ENCODE measurements around the gene TRIL.

TRIL gene

GRCh38 chr7:28937619-28938018 is 20.5 kb downstream of the TRIL start:
- no peak for DNase-seq

GRCh38 chr7:28937103-28937502 is 21.0 kb downstream of the TRIL start:
- DNase-seq: no peak

- no peak for DNase-seq
These were observed 24.2 kb downstream of the TRIL start for GRCh38 chr7:28933846-28934320.

- no peak for DNase-seq
These were observed 26.6 kb downstream of the TRIL start for GRCh38 chr7:28931565-28931964.

- peak; percentile 56 for DNase-seq
These were observed 31.1 kb downstream of the TRIL start for GRCh38 chr7:28926871-28927597.

GRCh38 chr7:28922624-28923331 is 35.4 kb downstream of the TRIL start:
- peak; percentile 74 for DNase-seq

- peak; percentile 46 for DNase-seq
These were observed 36.3 kb downstream of the TRIL start for GRCh38 chr7:28921822-28922221.

GRCh38 chr7:28920424-28920823 is 37.7 kb downstream of the TRIL start:
- DNase-seq: no peak

- no peak for DNase-seq
These were observed 38.6 kb downstream of the TRIL start for GRCh38 chr7:28919510-28919909.

GRCh38 chr7:28908775-28909174 is 49.4 kb downstream of the TRIL start:
- no peak for DNase-seq

GRCh38 chr7:28905464-28905863 is 52.7 kb downstream of the TRIL start:
- no peak for DNase-seq

- DNase-seq: no peak
These were observed 53.5 kb downstream of the TRIL start for GRCh38 chr7:28904578-28905048.

GRCh38 chr7:28903730-28904577 is 54.2 kb downstream of the TRIL start:
- no peak for DNase-seq

Measured in CD4-positive, alpha-beta T cell treated with Interleukin-6 for 4 hours (primary cell).